GM20000 (cell line): Measurements from ENCODE around the gene DIP2C.

Experiments used
- DNase-seq: peaks from one replicate; pipeline ENCODE4 v3.0.0; 2012; ENCODE audit warnings: low spot score
- CTCF ChIP-seq: IDR thresholded peaks from 2 replicates; pipeline ENCODE4 v1.5.1; 2012; ENCODE audit warnings: mild to moderate bottlenecking, control low read depth; ENCODE audit errors: extremely low read depth, missing control alignments

DIP2C gene

GRCh38 chr10:581776-582330 is 107.6 kb downstream of the DIP2C start:
- TF ChIP-seq CTCF: no peak
- DNase-seq: no peak

GRCh38 chr10:580778-581177 is 108.7 kb downstream of the DIP2C start:
- TF ChIP-seq CTCF: no peak
- DNase-seq: no peak

GRCh38 chr10:576130-576465 is 113.4 kb downstream of the DIP2C start:
- TF ChIP-seq CTCF: no peak
- no peak for DNase-seq

- DNase-seq: no peak
- TF ChIP-seq CTCF: no peak
Measured at GRCh38 chr10:575402-576129, 113.9 kb downstream of the DIP2C start.

GRCh38 chr10:572696-573095 is 116.8 kb downstream of the DIP2C start:
- DNase-seq: no peak
- TF ChIP-seq CTCF: no peak

- TF ChIP-seq CTCF: no peak
- no peak for DNase-seq
Measured at GRCh38 chr10:571688-572451, 117.6 kb downstream of the DIP2C start.

GRCh38 chr10:571166-571565 is 118.3 kb downstream of the DIP2C start:
- TF ChIP-seq CTCF: no peak

More at GRCh38 chr10:571166-571565, 118.3 kb downstream of the DIP2C start:
- DNase-seq: no peak
